Measurements from ENCODE around the gene HDGFL3. TPM values are rescaled to one million over a fixed set of nuclear protein-coding genes. Genes with fewer than 3 reads are reported as not detected.

HDGFL3 gene
- total RNA-seq, 1 donor from 2014 or later = 130 TPM

DNA sequence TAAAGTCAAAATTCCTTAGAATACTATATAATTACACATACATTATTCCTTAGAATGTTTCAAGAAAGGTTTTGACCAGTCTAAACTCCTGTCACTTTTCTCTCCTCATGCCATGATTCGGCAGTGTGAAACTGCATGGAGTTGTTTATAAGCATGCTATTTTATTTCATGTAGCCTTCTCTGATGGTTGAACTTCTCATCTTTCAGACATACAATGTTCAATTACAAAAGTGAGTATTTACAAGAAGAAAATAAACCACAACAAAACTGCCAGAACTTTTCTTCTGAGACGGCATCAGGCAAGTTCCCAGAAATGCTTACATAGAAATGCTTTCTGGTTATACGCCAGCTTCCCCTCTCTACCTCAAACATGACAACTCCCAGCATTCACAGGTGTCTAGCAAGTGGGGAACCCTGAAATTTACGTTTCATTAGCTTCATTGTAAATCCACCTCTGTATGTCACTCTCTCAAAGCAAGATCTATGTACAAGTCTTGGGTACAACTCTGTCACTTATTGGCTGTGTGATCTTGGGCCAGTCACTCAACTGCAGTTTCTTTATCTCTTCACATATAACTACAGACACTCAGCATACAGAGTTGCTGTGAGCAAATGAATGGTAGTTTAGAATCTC, 42.7 kb downstream of the HDGFL3 start:
- no peak overlapping the region for H3K27ac Mint-ChIP-seq (ENCODE audit: unreplicated experiment)
- H3K36me3 Mint-ChIP-seq (ENCODE audit: unreplicated experiment) = peaks cover 17% of the 10 kb centered on the region

DNA sequence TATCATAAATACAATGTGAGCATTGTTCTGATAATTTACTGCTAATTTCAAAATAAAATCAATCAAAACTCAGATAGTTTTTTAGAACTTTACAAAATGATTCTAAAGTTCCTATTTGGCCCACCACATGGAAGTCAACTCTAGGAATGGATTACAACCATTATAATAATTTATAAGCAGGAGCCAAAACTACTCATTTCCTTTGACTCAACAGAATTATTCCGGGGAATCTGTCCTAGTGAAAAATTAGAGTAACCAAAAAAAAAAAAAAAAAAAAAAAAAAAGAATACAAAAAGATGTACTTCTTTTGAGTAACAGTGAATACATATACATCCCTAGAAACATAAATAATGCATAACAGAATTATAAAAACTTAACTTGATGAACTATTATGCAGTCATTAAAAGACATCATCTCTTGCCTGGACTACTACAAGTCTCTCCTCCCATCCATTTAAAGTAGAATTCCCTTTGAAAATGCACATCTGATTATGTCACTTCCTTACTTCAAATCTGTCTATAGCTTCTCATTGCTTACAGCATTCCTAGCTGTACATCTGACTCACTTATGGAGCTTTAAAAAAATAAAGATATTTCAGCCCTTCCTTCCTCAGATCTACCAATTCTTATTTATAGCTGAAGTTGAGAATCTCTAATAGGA, 43.4 kb downstream of the HDGFL3 start:
- H3K27ac Mint-ChIP-seq (ENCODE audit: unreplicated experiment) = no peak overlapping the region
- peaks cover 17% of the 10 kb centered on the region for H3K36me3 Mint-ChIP-seq (ENCODE audit: unreplicated experiment)
- TF ChIP-seq, protein P1, sequence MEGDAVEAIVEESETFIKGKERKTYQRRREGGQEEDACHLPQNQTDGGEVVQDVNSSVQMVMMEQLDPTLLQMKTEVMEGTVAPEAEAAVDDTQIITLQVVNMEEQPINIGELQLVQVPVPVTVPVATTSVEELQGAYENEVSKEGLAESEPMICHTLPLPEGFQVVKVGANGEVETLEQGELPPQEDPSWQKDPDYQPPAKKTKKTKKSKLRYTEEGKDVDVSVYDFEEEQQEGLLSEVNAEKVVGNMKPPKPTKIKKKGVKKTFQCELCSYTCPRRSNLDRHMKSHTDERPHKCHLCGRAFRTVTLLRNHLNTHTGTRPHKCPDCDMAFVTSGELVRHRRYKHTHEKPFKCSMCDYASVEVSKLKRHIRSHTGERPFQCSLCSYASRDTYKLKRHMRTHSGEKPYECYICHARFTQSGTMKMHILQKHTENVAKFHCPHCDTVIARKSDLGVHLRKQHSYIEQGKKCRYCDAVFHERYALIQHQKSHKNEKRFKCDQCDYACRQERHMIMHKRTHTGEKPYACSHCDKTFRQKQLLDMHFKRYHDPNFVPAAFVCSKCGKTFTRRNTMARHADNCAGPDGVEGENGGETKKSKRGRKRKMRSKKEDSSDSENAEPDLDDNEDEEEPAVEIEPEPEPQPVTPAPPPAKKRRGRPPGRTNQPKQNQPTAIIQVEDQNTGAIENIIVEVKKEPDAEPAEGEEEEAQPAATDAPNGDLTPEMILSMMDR (IDR thresholded peaks at IDR 0.05; ENCODE audit: partially characterized antibody, unreplicated experiment) = no peak
- H3K4me3 Mint-ChIP-seq (ENCODE audit: unreplicated experiment) = no peak overlapping the region
- peaks cover 4% of the 10 kb centered on the region for H3K9me3 Mint-ChIP-seq (ENCODE audit: unreplicated experiment)
- no peak for DNase-seq
- no peaks in the 10 kb centered on the region for H3K27me3 Mint-ChIP-seq (ENCODE audit: unreplicated experiment)
- peaks cover 8% of the 10 kb centered on the region for H3K4me1 Mint-ChIP-seq (ENCODE audit: low read depth, unreplicated experiment)

More for the DNA sequence above, 42.7 kb downstream of the HDGFL3 start:
- Mint-ChIP-seq H3K4me3 (ENCODE audit: unreplicated experiment) (no peak overlapping the region), H3K9me3 (ENCODE audit: unreplicated experiment) (peaks cover 4% of the 10 kb centered on the region), H3K27me3 (ENCODE audit: unreplicated experiment) (no peaks in the 10 kb centered on the region), H3K4me1 (ENCODE audit: low read depth, unreplicated experiment) (peaks cover 8% of the 10 kb centered on the region)
- TF ChIP-seq, protein P1 (IDR thresholded peaks at IDR 0.05; ENCODE audit: partially characterized antibody, unreplicated experiment) = no peak
- no peak for DNase-seq

DNA sequence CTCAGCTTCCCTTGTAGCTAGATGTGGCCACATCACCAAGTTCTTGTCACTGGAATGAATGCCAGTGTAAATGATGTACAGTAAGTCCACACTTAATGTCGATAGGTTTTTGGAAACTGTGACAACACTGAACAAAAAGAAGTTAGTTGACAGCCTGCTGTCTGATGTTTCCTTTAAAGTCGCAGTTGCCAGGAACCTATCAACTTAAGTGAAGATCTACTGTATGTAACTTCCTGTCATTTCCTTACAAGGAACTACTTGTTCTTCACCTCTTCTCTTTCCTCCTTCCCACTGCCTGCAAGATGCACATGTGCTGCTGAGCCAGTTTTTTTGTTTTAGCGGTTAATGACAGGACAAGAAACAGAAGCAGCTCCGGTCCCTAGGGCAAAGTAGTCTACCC, 44.6 kb downstream of the HDGFL3 start:
- H3K4me3 Mint-ChIP-seq (ENCODE audit: unreplicated experiment) = no peak overlapping the region
- H3K27ac Mint-ChIP-seq (ENCODE audit: unreplicated experiment) = no peak overlapping the region
- peaks cover 10% of the 10 kb centered on the region for H3K36me3 Mint-ChIP-seq (ENCODE audit: unreplicated experiment)
- H3K4me1 Mint-ChIP-seq (ENCODE audit: low read depth, unreplicated experiment) = peaks cover 3% of the 10 kb centered on the region
- TF ChIP-seq, protein P1 (IDR thresholded peaks at IDR 0.05; ENCODE audit: partially characterized antibody, unreplicated experiment) = no peak
- no peaks in the 10 kb centered on the region for H3K27me3 Mint-ChIP-seq (ENCODE audit: unreplicated experiment)
- peaks cover 4% of the 10 kb centered on the region for H3K9me3 Mint-ChIP-seq (ENCODE audit: unreplicated experiment)
- no peak for DNase-seq

DNA sequence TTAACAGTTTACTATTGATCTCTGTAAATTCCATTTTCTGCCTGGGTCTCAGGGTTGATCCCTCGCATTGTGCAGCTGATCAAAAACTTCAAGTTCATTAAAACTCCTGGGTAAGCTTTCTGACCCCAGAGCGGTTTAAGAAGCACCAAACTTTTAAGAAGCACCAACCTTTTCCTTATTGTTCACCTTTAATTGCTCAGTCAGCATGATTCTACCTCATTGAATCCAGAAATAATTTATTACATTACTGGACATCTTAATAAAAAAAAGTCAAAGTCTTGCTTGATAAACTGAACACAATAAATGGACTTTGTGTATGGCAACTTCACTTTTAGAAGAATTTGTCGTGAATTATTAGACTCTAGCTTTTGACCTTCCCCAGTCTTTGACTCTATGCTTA, 46.9 kb downstream of the HDGFL3 start:
- Mint-ChIP-seq H3K27ac (ENCODE audit: unreplicated experiment) (no peak overlapping the region), H3K36me3 (ENCODE audit: unreplicated experiment) (no peaks in the 10 kb centered on the region), H3K27me3 (ENCODE audit: unreplicated experiment) (no peaks in the 10 kb centered on the region), H3K4me3 (ENCODE audit: unreplicated experiment) (no peak overlapping the region), H3K4me1 (ENCODE audit: low read depth, unreplicated experiment) (peaks cover 2% of the 10 kb centered on the region), H3K9me3 (ENCODE audit: unreplicated experiment) (no peaks in the 10 kb centered on the region)
- TF ChIP-seq, protein P1 (IDR thresholded peaks at IDR 0.05; ENCODE audit: partially characterized antibody, unreplicated experiment) = no peak
- no peak for DNase-seq

DNA sequence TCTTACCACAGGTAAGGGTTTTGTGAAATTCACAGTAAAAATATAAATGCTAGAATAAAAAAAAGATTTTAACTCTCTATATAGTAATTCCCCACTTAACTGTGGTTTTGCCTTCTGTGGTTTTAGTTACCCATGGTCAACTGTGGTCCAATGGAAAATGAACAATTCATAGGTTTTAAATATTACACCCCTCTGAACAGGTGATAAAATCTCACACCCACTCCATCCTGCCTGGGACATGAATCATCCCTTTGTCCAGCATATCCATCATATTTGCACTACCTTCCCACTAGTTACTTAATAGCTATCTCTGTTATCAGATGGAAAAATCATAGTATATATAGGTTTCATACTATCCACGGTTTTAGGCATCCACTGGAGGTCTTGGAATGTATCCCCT, 49.2 kb downstream of the HDGFL3 start:
- TF ChIP-seq, protein P1 (IDR thresholded peaks at IDR 0.05; ENCODE audit: partially characterized antibody, unreplicated experiment) = no peak
- Mint-ChIP-seq H3K36me3 (ENCODE audit: unreplicated experiment) (no peaks in the 10 kb centered on the region), H3K9me3 (ENCODE audit: unreplicated experiment) (no peaks in the 10 kb centered on the region), H3K27me3 (ENCODE audit: unreplicated experiment) (no peaks in the 10 kb centered on the region), H3K27ac (ENCODE audit: unreplicated experiment) (no peak overlapping the region), H3K4me3 (ENCODE audit: unreplicated experiment) (no peak overlapping the region), H3K4me1 (ENCODE audit: low read depth, unreplicated experiment) (no peaks in the 10 kb centered on the region)
- no peak for DNase-seq

Measured in glutamatergic neuron (in vitro differentiated cells).